Hepatocyte (in vitro differentiated cells): Measurements from ENCODE around the gene PAM. TPM values are rescaled to one million over a fixed set of nuclear protein-coding genes. Genes with fewer than 3 reads are reported as not detected.
"Not testable (repeated sequence)": the region's sequence is repeated elsewhere in the genome, so short reads cannot be mapped to it uniquely, and the experiment has no call there.

Source experiments
- DNase-seq: peaks from one replicate; pipeline ENCODE4 v3.0.0-alpha.2; 2016; ENCODE audit warnings: low spot score
- H2AFZ ChIP-seq: fragments of 200-600 bp; sonication (generic); 2 replicates; pipeline ENCODE4 v1.6.0; 2016; ENCODE audit warnings: antibody characterized with exemption, mild to moderate bottlenecking
- H3K27ac ChIP-seq: fragments of 200-600 bp; sonication (generic); 2 replicates; pipeline ENCODE4 v1.5.1; 2016; ENCODE audit warnings: mild to moderate bottlenecking
- H3K27me3 ChIP-seq: fragments of 200-600 bp; sonication (generic); 2 replicates; pipeline ENCODE4 v1.6.1; 2016
- H3K36me3 ChIP-seq: fragments of 200-600 bp; sonication (generic); replicated peaks from 2 replicates; pipeline ENCODE4 v1.5.1; 2016; ENCODE audit warnings: low read depth; ENCODE audit not compliant: insufficient read depth
- H3K4me1 ChIP-seq: fragments of 200-600 bp; sonication (generic); 2 replicates; pipeline ENCODE4 v1.5.1; 2016; ENCODE audit warnings: mild to moderate bottlenecking, moderate library complexity; ENCODE audit not compliant: insufficient read depth
- H3K4me2 ChIP-seq: fragments of 200-600 bp; sonication (generic); 2 replicates; pipeline ENCODE4 v1.6.0; 2016
- H3K4me3 ChIP-seq: fragments of 200-600 bp; sonication (generic); 2 replicates; pipeline ENCODE4 v1.5.1; 2016; ENCODE audit warnings: mild to moderate bottlenecking
- H3K79me2 ChIP-seq: fragments of 200-600 bp; sonication (generic); 2 replicates; pipeline ENCODE4 v1.6.0; 2017; ENCODE audit warnings: mild to moderate bottlenecking
- H3K9me2 ChIP-seq: fragments of 200-600 bp; sonication (generic); replicated peaks from 2 replicates; pipeline ENCODE4 v1.6.0; 2017; ENCODE audit warnings: mild to moderate bottlenecking; ENCODE audit not compliant: insufficient read depth
- H3K9me3 ChIP-seq: fragments of 200-600 bp; sonication (generic); 2 replicates; pipeline ENCODE4 v1.5.1; 2016; ENCODE audit warnings: low read depth, mild to moderate bottlenecking
- H4K20me1 ChIP-seq: fragments of 200-600 bp; sonication (generic); 2 replicates; pipeline ENCODE4 v1.6.0; 2016; ENCODE audit warnings: mild to moderate bottlenecking; ENCODE audit not compliant: insufficient read depth, poor library complexity, severe bottlenecking
- EZH2 ChIP-seq: fragments of 200-600 bp; sonication (generic); IDR thresholded peaks from 2 replicates; pipeline ENCODE4 v1.6.1; 2016; ENCODE audit warnings: antibody characterized with exemption, mild to moderate bottlenecking, borderline replicate concordance
- EZH2phosphoT487 ChIP-seq: fragments of 200-600 bp; sonication (generic); IDR thresholded peaks from one replicate; pipeline ENCODE4 v1.6.1; 2018; ENCODE audit warnings: antibody characterized with exemption, mild to moderate bottlenecking, low read depth, moderate library complexity; ENCODE audit not compliant: unreplicated experiment, severe bottlenecking
- WGBS: methylation state at CpG from one replicate; pipeline ENCODE4 v1.1.6; 2016; ENCODE audit warnings: low lambda C conversion rate; ENCODE audit errors: missing lambda C conversion rate; 5-methylcytosine and 5-hydroxymethylcytosine counted together
- polyA plus RNA-seq: library from polyadenylated mRNA; unstranded; fragments of >200 nt; fragmentation: Nextera tagmentation; extraction: Ambion mirVana; gene quantifications from 2 replicates; pipeline ENCODE4 v1.2.1, GENCODE V29; 2016
- total RNA-seq: library from RNA; depleted of rRNA; stranded (reverse); fragments of >200 nt; gene quantifications from 2 replicates; pipeline ENCODE4 v1.2.3, GENCODE V29; 2014
- TF ChIP-seq, protein P1 (sequence below): fragments of 200-600 bp; sonication (generic); IDR thresholded peaks from 2 replicates; pipeline ENCODE4 v1.5.1; 2016; ENCODE audit warnings: antibody characterized with exemption, mild to moderate bottlenecking; ENCODE audit not compliant: poor library complexity

The PAM gene
- total and polyA plus RNA-seq, 2 experiments from 2014 or later, result 118 to 158 TPM

DNA sequence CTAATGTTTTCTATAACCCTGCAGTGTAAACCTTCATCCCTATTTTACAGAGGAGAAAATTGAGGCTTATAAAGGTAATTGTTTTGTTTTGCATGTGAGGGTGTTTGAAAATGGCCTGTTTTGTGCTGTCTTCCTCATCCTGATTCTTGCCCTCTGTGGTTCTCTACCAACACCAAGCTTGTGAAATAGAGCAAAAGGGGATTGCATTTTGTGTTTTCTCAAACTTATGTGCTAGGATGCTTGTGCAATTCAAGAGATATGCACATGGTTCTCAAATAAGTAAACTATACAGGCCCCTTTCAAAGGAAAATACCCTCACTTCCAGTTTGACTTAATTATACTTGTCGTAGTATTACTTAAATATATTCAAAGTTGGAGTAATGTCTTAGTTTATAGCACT is 17.2 kb downstream of the PAM start:
- Histone ChIP-seq H2AFZ (no peak overlapping the region), H3K9me2 (no peaks in the 10 kb centered on the region), H3K79me2 (peaks cover 53% of the 10 kb centered on the region), H3K27me3 (no peaks in the 10 kb centered on the region), H3K27ac (no peak overlapping the region), H3K9me3 (no peaks in the 10 kb centered on the region), H3K4me1 (peaks cover 12% of the 10 kb centered on the region), H3K4me2 (no peak overlapping the region), H3K4me3 (no peak overlapping the region), H3K36me3 (no peaks in the 10 kb centered on the region), H4K20me1 (no peaks in the 10 kb centered on the region)
- TF ChIP-seq, protein P1, sequence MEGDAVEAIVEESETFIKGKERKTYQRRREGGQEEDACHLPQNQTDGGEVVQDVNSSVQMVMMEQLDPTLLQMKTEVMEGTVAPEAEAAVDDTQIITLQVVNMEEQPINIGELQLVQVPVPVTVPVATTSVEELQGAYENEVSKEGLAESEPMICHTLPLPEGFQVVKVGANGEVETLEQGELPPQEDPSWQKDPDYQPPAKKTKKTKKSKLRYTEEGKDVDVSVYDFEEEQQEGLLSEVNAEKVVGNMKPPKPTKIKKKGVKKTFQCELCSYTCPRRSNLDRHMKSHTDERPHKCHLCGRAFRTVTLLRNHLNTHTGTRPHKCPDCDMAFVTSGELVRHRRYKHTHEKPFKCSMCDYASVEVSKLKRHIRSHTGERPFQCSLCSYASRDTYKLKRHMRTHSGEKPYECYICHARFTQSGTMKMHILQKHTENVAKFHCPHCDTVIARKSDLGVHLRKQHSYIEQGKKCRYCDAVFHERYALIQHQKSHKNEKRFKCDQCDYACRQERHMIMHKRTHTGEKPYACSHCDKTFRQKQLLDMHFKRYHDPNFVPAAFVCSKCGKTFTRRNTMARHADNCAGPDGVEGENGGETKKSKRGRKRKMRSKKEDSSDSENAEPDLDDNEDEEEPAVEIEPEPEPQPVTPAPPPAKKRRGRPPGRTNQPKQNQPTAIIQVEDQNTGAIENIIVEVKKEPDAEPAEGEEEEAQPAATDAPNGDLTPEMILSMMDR, result no peak
- TF ChIP-seq EZH2, result no peak
- TF ChIP-seq EZH2phosphoT487, result no peak
- WGBS, result 81% methylated on average over 1 of the region's 1 CpG
- DNase-seq, result no peak

GRCh38 chr5:102773133-102773532 is 18.0 kb downstream of the PAM start:
- no peak overlapping the region for H2AFZ ChIP-seq
- no peaks in the 10 kb centered on the region for H4K20me1 ChIP-seq
- H3K27me3 ChIP-seq, result no peaks in the 10 kb centered on the region
- H3K27ac ChIP-seq, result no peak overlapping the region
- H3K4me2 ChIP-seq, result no peak overlapping the region
- H3K36me3 ChIP-seq, result no peaks in the 10 kb centered on the region
- peaks cover 46% of the 10 kb centered on the region for H3K79me2 ChIP-seq
- no peak for TF ChIP-seq EZH2
- no peak for DNase-seq
- no peaks in the 10 kb centered on the region for H3K9me3 ChIP-seq
- 67% methylated on average over 1 of the region's 1 CpG for WGBS
- no peaks in the 10 kb centered on the region for H3K9me2 ChIP-seq
- H3K4me1 ChIP-seq, result peaks cover 12% of the 10 kb centered on the region
- no peak overlapping the region for H3K4me3 ChIP-seq

DNA sequence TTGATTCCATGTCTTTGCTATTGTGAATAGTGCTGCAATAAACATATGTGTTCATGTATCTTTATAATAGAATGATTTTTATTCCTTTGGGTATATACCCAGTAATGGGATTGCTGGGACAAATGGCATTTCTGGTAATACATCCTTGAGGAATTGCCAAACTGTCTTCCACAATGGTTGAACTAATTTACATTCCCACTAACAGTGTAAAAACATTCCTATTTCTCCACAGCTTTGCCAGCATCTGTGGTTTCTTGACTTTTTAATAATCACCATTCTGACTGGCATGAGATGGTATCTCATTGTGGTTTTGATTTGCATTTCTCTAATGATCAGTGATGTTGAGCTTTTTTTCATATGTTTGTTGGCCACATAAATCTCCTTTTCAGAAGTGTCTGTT is 20.7 kb downstream of the PAM start:
- Histone ChIP-seq H3K4me1 (peaks cover 11% of the 10 kb centered on the region), H3K79me2 (peaks cover 32% of the 10 kb centered on the region)
- H3K27ac ChIP-seq, H3K36me3 ChIP-seq, H3K27me3 ChIP-seq, DNase-seq, H4K20me1 ChIP-seq, H3K4me3 ChIP-seq, H3K4me2 ChIP-seq, H3K9me2 ChIP-seq, H2AFZ ChIP-seq, H3K9me3 ChIP-seq: not testable (repeated sequence)

GRCh38 chr5:102777099-102777498 is 22.0 kb downstream of the PAM start:
- TF ChIP-seq EZH2 (no peak), EZH2phosphoT487 (no peak)
- TF ChIP-seq, protein P1, result no peak
- H3K4me1 ChIP-seq, result peaks cover 6% of the 10 kb centered on the region
- no peak for DNase-seq

DNA sequence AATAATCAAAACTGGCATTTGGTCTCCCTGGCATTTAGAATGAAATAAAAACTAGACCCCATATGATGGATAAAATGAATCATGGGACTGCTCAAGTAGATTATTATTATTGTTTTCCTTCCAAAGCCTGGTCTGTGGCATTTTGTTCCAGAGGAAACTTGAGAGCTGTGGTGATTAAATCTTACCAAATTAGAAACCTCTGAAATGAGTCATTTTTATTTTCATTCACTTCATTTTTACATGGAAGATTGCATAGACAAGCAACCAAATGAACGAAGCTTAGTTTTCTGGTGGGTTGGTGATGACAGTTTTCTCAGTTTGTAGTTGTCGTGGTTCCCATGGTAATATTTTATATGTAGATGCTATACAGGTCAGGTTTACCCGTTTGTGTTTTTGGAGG is 23.4 kb downstream of the PAM start:
- Histone ChIP-seq H3K79me2 (peaks cover 28% of the 10 kb centered on the region), H3K9me2 (no peaks in the 10 kb centered on the region), H3K36me3 (no peaks in the 10 kb centered on the region), H3K4me2 (no peak overlapping the region), H4K20me1 (no peaks in the 10 kb centered on the region), H3K4me3 (no peak overlapping the region), H3K27me3 (no peaks in the 10 kb centered on the region), H3K9me3 (no peaks in the 10 kb centered on the region), H3K27ac (no peak overlapping the region), H3K4me1 (peaks cover 6% of the 10 kb centered on the region), H2AFZ (no peak overlapping the region)
- no peak for TF ChIP-seq EZH2
- no peak for TF ChIP-seq EZH2phosphoT487
- TF ChIP-seq, protein P1, result no peak
- 84% methylated on average over 3 of the region's 3 CpGs for WGBS
- no peak for DNase-seq

More at GRCh38 chr5:102777099-102777498, 22.0 kb downstream of the PAM start:
- Histone ChIP-seq H3K4me2 (no peak overlapping the region), H3K79me2 (peaks cover 24% of the 10 kb centered on the region), H3K27ac (no peak overlapping the region), H3K36me3 (no peaks in the 10 kb centered on the region), H4K20me1 (no peaks in the 10 kb centered on the region), H3K9me2 (no peaks in the 10 kb centered on the region), H3K9me3 (no peaks in the 10 kb centered on the region), H3K27me3 (no peaks in the 10 kb centered on the region), H2AFZ (no peak overlapping the region), H3K4me3 (no peak overlapping the region)
